ENCODE data around the gene CEP192.

CEP192 gene

DNA sequence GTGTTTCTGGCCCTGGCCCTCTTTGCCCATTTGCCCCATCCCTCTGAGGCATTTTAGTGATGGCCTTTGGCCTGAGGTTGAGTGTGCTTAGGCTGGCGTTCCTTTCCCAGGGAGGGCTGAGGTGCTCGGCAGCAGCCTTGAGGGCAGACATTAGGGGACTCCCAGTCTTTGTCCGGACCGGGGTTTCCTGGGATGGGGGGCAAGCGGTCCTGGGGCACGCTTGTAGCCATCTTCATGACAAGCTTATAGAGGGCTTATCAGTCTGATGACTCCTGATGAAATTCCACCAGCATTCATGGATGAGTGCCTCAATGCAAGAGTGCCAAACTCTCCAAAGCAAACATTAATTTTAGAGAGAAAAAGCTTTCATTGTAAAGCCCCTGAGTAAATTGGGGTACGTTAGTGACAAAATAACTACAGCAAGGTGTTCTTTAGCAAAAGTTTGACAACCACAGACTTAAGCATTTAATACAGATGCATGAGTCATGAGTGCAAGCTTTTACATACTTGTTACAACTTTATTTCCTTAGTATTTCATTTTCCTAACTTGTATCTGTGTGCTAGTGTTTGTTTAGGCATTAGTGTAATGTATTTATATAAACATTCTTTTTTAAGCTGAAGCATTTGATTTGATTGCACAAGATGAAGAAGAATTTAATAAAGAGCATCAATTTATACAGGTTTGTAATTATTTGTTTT lies 45.6 kb downstream of the CEP192 start:
- Histone ChIP-seq H3F3A (ENCODE audit: insufficient read depth, low read length) (no peaks in the 10 kb centered on the region), H3K9me2 (ENCODE audit: low read depth, low read length) (no peaks in the 10 kb centered on the region), H2AFZ (ENCODE audit: low read length) (no peak overlapping the region), H3K27me3 (ENCODE audit: insufficient read depth, low read length) (no peaks in the 10 kb centered on the region), H3K27ac (ENCODE audit: low read depth, low read length, poor library complexity, severe bottlenecking) (no peak overlapping the region), H3K9me3 (ENCODE audit: low read length) (no peaks in the 10 kb centered on the region), H3K4me2 (ENCODE audit: low read length) (no peak overlapping the region), H4K20me1 (ENCODE audit: insufficient read depth, low read length) (no peaks in the 10 kb centered on the region), H3K36me3 (ENCODE audit: insufficient read depth, low read length) (peaks cover 79% of the 10 kb centered on the region), H3K4me3 (ENCODE audit: low read depth, low read length, poor library complexity, severe bottlenecking) (no peak overlapping the region), H3K4me1 (ENCODE audit: insufficient read depth, low read length, severe bottlenecking) (no peaks in the 10 kb centered on the region), H3K9ac (ENCODE audit: low read length) (no peak overlapping the region), H3K79me2 (ENCODE audit: insufficient read depth, low read length) (no peaks in the 10 kb centered on the region)
- no peak for TF ChIP-seq EZH2 (IDR thresholded peaks at IDR 0.05; ENCODE audit: borderline replicate concordance, low read length)
- TF ChIP-seq CTCF (IDR thresholded peaks at IDR 0.05; ENCODE audit: low read length): no peak

GRCh38 chr18:13039806-13040205 lies 48.6 kb downstream of the CEP192 start:
- no peaks in the 10 kb centered on the region for H3K4me1 ChIP-seq (ENCODE audit: insufficient read depth, low read length, severe bottlenecking)
- no peak overlapping the region for H3K4me2 ChIP-seq (ENCODE audit: low read length)
- TF ChIP-seq CTCF (IDR thresholded peaks at IDR 0.05; ENCODE audit: low read length) (no peak), EZH2 (IDR thresholded peaks at IDR 0.05; ENCODE audit: borderline replicate concordance, low read length) (no peak)
- 0 out of 2 replicates have a peak, but pooled peaks cover 8% of the 10 kb centered on the region for H3K79me2 ChIP-seq (ENCODE audit: insufficient read depth, low read length)
- no peaks in the 10 kb centered on the region for H4K20me1 ChIP-seq (ENCODE audit: insufficient read depth, low read length)
- H2AFZ ChIP-seq (ENCODE audit: low read length): no peak overlapping the region
- no peak overlapping the region for H3K9ac ChIP-seq (ENCODE audit: low read length)
- H3K36me3 ChIP-seq (ENCODE audit: insufficient read depth, low read length): peaks cover 87% of the 10 kb centered on the region
- H3K27me3 ChIP-seq (ENCODE audit: insufficient read depth, low read length): no peaks in the 10 kb centered on the region
- H3F3A ChIP-seq (ENCODE audit: insufficient read depth, low read length): no peaks in the 10 kb centered on the region
- H3K9me3 ChIP-seq (ENCODE audit: low read length): peaks cover 7% of the 10 kb centered on the region
- H3K4me3 ChIP-seq (ENCODE audit: low read depth, low read length, poor library complexity, severe bottlenecking): no peak overlapping the region
- H3K27ac ChIP-seq (ENCODE audit: low read depth, low read length, poor library complexity, severe bottlenecking): no peak overlapping the region
- H3K9me2 ChIP-seq (ENCODE audit: low read depth, low read length): no peaks in the 10 kb centered on the region

GRCh38 chr18:13043066-13043465 lies 51.9 kb downstream of the CEP192 start:
- H3K9ac ChIP-seq (ENCODE audit: low read length): no peak overlapping the region
- no peak overlapping the region for H2AFZ ChIP-seq (ENCODE audit: low read length)
- peaks cover 91% of the 10 kb centered on the region for H3K36me3 ChIP-seq (ENCODE audit: insufficient read depth, low read length)
- TF ChIP-seq EZH2 (IDR thresholded peaks at IDR 0.05; ENCODE audit: borderline replicate concordance, low read length): no peak
- no peak for TF ChIP-seq CTCF (IDR thresholded peaks at IDR 0.05; ENCODE audit: low read length)
- no peaks in the 10 kb centered on the region for H3K9me2 ChIP-seq (ENCODE audit: low read depth, low read length)
- H3K27me3 ChIP-seq (ENCODE audit: insufficient read depth, low read length): no peaks in the 10 kb centered on the region
- no peaks in the 10 kb centered on the region for H4K20me1 ChIP-seq (ENCODE audit: insufficient read depth, low read length)
- 0 out of 2 replicates have a peak, but pooled peaks cover 8% of the 10 kb centered on the region for H3K79me2 ChIP-seq (ENCODE audit: insufficient read depth, low read length)
- no peak overlapping the region for H3K4me2 ChIP-seq (ENCODE audit: low read length)
- H3K27ac ChIP-seq (ENCODE audit: low read depth, low read length, poor library complexity, severe bottlenecking): no peak overlapping the region
- peaks cover 7% of the 10 kb centered on the region for H3K9me3 ChIP-seq (ENCODE audit: low read length)
- no peak overlapping the region for H3K4me3 ChIP-seq (ENCODE audit: low read depth, low read length, poor library complexity, severe bottlenecking)
- no peaks in the 10 kb centered on the region for H3F3A ChIP-seq (ENCODE audit: insufficient read depth, low read length)
- no peaks in the 10 kb centered on the region for H3K4me1 ChIP-seq (ENCODE audit: insufficient read depth, low read length, severe bottlenecking)
